ENCODE measurements around the gene KCNQ1. TPM values are rescaled to one million over a fixed set of nuclear protein-coding genes. Genes with fewer than 3 reads are reported as not detected.

The KCNQ1 gene
- total RNA-seq, 1 experiment from 2014 or later, result 2.3 TPM

- H2BK5ac ChIP-seq (ENCODE audit: insufficient read length, low read length), result no peak overlapping the region
- no peaks in the 10 kb centered on the region for H4K20me1 ChIP-seq (ENCODE audit: control insufficient read depth, insufficient read depth, insufficient read length)
- H3K4me3 Mint-ChIP-seq, result no peak overlapping the region
- no peak overlapping the region for H2AFZ ChIP-seq (ENCODE audit: low read length)
- no peak overlapping the region for H3K4me2 ChIP-seq (ENCODE audit: insufficient read depth, insufficient read length, low read length)
- peaks cover 69% of the 10 kb centered on the region for H3K27me3 Mint-ChIP-seq (ENCODE audit: low read depth)
- no peak overlapping the region for H2BK20ac ChIP-seq (ENCODE audit: low read depth, low read length, poor library complexity, severe bottlenecking)
- H4K8ac ChIP-seq (replicated peaks; ENCODE audit: insufficient read length, low read depth, low read length), result no peak overlapping the region
- H3K27ac ChIP-seq (ENCODE audit: insufficient read length, low read depth, low read length), result no peak overlapping the region
- peaks cover 0 to 7% of the 10 kb centered on the region in 2 experiments; a peak in 2 of 5 replicates for H3K9me3 Mint-ChIP-seq
- H3K27ac Mint-ChIP-seq, result no peak overlapping the region
- no peaks in the 10 kb centered on the region for H3K9me3 ChIP-seq (ENCODE audit: control insufficient read depth, low read depth, low read length)
- no peak overlapping the region for H3K14ac ChIP-seq (ENCODE audit: insufficient read depth, low read length)
- no peaks in the 10 kb centered on the region for H3K4me1 Mint-ChIP-seq
- H3K56ac ChIP-seq (ENCODE audit: insufficient read length, low read depth, low read length), result no peak overlapping the region
- no peaks in the 10 kb centered on the region for H3K36me3 Mint-ChIP-seq (ENCODE audit: insufficient read depth in 1 of 3, low read depth in 3 of 3)
- H2AK5ac ChIP-seq (ENCODE audit: insufficient read length, low read length), result no peak overlapping the region
- H3K4me1 ChIP-seq (ENCODE audit: insufficient read depth, low read length), result no peaks in the 10 kb centered on the region
- no peaks in the 10 kb centered on the region for H3K23me2 ChIP-seq (ENCODE audit: insufficient read length, low read depth, low read length, poor library complexity, severe bottlenecking)
- no peak overlapping the region for H3T11ph ChIP-seq (ENCODE audit: low read length)
- TF ChIP-seq CTCF (conservative IDR thresholded peaks at IDR 0.05), result no peak
- no peak overlapping the region for H3K4ac ChIP-seq (ENCODE audit: low read depth, low read length)
- no peaks in the 10 kb centered on the region for H3K79me2 ChIP-seq (ENCODE audit: insufficient read depth, low read length)
- no peak overlapping the region for H3K9ac ChIP-seq (ENCODE audit: extremely low read depth, insufficient read length, low read length)
- DNase-seq, result no peak
- no peak overlapping the region for H4K91ac ChIP-seq (ENCODE audit: insufficient read length, low read depth, low read length)
- H4K5ac ChIP-seq (ENCODE audit: insufficient read length, low read depth, low read length), result no peak overlapping the region
- H2BK15ac ChIP-seq (ENCODE audit: low read depth, low read length), result no peak overlapping the region
- no peak overlapping the region for H2BK120ac ChIP-seq (ENCODE audit: low read depth, low read length, poor library complexity, severe bottlenecking)
- no peaks in the 10 kb centered on the region; the same call in 1 of the 2 replicates for H3K27me3 ChIP-seq (ENCODE audit: insufficient read depth, low read length)
- no CpG with 5 or more reads among the region's 20 CpGs for whole genome bisulfite sequencing (ENCODE audit: extremely low coverage, insufficient read length, low lambda C conversion rate)
- no peak overlapping the region for H3K18ac ChIP-seq (ENCODE audit: insufficient read length, low read depth, low read length)
- no peak overlapping the region for H2BK12ac ChIP-seq (ENCODE audit: insufficient read length, low read depth, low read length)
- H3K79me1 ChIP-seq (ENCODE audit: insufficient read depth, low read depth, low read length, poor library complexity, severe bottlenecking), result no peaks in the 10 kb centered on the region
- no peak overlapping the region for H3K23ac ChIP-seq (ENCODE audit: insufficient read length, low read depth, low read length)
Observed at GRCh38 chr11:2459016-2459725, 14.4 kb downstream of the KCNQ1 start.

All from H9 (cell line).